HG02884 (cell line): ENCODE results near the gene PIGT.

Experiments used
- ATAC-seq: cut with Tn5 transposase; IDR thresholded peaks from one replicate; pipeline ENCODE4 v1.9.1; 2021; ENCODE audit warnings: mild to moderate bottlenecking, moderate library complexity; ENCODE audit not compliant: unreplicated experiment

PIGT gene

DNA sequence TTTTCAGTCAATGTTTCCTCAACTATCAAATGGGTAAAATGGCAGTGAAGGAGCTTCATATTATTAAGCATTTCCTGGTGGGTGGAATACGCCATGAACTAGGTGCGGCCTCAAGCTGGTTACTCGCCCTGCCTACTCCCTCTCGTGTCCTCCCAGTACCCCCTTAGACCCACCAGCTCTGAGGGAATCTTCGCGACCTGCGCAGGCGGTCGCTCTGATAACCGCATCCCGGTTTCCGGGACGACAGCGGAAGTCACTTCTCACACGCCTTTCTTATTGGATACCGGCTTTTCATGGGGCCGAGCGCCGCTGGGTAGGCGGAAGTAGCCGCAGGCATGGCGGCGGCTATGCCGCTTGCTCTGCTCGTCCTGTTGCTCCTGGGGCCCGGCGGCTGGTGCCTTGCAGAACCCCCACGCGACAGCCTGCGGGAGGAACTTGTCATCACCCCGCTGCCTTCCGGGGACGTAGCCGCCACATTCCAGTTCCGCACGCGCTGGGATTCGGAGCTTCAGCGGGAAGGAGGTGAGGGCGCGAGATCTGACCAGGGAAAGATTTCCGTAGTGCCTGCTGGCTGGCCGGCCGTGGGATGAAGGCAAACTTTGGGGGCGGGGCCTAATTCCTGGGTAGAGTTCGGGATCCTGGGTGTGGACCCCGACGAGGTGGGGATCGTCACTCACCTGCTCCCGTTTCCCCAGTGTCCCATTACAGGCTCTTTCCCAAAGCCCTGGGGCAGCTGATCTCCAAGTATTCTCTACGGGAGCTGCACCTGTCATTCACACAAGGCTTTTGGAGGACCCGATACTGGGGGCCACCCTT is at the start of gene PIGT:
TSS of gene PIGT (plus strand) at position 320 of the 816 bp plus-strand sequence. CDS start at position 336, 16 bp downstream.
- ATAC-seq = peak; percentile 73

DNA sequence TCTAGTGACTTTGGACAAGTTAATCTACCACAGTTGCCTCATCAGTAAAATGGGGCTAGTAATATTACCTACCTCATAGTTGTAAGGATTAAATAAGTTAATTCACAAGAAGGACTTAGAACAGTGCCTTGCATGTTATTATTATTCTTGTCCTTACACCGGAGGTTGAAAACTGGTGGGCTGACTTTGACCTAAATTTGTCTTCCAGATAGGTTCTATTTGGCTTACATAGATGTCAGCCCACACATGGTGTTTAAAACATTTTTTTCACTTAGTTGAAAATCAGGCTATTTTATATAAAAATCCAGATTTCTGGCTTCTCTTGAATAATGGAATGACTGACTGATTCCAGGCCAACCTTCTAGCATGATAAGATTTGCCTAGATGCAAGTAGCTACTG is 49.7 kb upstream of the PIGT start:
- no peak for ATAC-seq

DNA sequence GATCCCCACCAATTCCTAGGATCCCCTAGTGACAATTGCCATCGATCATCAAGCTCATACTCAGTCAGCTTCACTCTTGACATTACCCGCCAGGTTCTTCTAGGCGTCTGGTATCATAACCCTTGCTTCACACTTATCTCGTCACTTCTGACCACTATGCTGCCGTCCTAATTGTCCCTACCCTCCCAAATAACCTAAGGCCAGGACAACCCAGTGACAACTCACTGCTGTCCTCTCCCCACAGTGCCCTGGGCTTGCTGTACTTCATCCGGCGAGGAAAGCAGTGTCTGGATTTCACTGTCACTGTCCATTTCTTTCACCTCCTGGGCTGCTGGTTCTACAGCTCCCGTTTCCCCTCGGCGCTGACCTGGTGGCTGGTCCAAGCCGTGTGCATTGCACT is 49.3 kb upstream of the PIGT start:
- ATAC-seq = no peak

DNA sequence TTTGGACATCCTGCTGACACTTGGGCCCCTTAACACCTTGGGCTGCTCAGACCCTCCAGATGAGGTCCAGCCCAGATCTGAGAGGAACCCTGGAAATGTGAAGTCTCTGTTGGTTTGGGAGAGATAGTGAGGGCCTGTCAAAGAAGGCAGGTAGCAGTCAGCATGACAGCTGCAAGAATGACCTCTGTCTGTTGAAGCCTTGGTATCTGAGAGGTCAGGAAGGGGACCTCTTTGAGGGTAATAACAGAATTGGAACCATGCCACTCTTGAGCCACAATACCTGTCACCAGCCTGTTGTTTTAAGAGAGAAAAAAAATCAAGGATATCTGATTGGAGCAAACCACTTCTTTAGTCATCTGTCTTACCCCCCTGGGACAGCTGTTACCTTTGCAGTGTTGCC is 48.8 kb upstream of the PIGT start:
- ATAC-seq = no peak

DNA sequence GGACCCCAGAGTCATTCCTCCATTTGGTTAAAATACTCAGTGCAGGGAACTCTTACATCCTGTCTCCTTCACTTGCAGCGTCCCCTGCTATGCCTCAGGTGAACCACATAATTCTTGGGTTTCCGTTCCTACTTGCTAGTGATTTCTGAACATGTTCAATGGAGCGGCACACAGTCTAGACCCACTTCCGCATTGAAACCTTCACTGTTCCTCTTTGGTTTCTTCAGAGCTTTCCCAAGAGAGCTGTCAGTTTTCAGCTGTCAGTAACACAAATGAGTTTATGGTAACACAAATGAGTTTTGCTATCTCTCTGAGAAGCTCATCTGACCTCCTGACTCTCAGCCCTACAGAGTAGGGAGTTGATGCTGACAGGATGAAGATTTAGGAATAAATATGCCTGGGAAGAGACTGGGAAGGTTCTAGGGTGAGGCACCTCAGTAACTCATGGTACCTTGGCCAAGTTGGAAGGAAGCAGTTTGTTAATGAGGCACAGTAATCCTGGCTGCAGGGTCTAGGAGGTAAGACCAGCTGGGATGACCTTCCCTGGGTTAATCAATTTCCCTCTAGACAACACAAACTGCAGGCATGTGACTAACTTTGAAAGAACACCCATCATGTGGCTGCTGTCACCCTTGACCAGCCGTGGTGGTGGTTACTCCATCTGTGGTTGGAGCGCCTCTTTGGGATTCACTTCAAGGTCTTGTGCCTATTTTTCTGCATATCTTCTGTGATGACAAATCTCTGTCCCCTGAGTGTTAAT is 47.5 kb upstream of the PIGT start:
- peak; percentile 88 for ATAC-seq

DNA sequence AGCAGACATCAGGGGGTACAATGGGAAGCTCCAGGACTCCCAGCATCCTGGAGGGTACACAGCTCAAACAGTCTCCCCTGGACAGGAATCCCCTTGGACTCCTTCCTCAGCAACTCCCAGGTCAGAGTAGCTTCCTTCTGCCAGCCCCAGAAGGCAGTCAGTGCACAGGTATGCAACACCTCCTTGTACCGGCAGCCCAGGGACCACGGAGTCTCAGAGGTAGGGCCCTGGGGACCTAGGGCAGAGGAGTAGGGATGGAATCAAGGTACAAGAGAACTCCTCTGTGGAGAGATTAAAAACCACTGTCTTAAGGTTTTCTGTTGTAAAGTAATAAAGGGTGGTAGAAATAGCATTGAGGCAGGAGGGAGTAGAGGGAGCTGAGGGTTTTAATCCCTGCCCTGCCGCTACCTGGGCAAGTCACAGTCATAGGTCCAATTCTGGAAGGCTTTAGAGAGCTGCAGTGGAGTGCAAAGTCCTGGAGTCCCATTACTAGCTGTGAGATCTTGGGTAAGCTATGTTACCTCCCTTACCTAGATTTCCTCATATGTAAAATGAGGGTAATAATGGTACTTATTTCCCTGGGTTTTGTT is 45.3 kb upstream of the PIGT start:
- ATAC-seq = no peak

DNA sequence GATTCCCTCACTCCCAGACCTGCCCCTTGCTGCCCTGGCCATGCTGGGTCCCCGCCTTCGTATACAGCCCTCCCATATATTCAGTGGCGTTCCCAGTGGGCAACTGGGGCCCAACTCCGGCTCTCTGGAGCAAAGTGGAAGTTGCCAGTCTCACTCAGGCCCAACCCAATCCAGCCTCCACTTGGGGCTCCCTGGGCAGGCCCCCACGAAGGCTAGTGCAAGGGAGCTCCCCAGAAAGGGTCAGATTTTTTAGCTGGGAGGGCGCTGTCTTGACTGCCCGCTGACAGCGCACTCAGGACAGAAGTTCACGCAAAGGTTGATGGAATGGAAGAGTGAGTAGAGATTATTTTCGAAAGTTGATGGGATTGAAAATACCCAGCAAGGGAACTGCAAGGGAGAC is 43.7 kb upstream of the PIGT start:
- ATAC-seq = no peak

DNA sequence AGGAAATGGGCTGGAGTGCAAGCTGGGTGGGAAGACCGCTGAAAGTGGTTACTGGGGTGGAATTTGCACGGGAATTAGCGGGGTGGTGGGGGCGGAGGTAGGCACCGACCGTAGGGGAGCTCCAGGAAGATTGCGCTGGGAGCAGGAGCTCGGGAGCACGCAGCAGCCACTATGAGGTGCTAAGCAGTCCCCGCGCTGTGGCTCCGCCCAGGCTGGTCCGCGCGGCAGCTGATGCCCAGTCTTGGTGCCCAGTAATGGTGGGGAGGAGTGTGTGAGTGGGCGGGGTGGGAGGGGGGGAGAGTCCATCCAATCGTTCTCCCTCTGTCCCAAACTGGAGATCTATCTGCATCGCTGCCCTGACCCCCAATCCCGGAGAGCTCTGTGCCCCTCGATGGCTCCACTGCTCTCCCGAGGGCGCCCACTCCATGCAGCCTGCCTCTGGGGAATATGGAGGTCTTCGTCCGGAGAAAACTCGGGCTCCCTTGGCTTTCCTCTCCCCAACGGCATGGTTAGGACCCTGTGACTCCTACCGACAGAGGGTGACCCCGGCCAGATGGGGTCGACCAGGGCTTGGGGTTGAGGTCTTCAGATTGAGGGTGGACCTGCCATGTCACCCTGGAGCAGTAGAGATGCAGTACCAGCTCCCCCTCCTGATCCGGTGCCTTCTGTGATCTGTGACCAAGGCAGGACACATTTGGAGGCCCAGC is 43.1 kb upstream of the PIGT start:
- ATAC-seq = no peak

DNA sequence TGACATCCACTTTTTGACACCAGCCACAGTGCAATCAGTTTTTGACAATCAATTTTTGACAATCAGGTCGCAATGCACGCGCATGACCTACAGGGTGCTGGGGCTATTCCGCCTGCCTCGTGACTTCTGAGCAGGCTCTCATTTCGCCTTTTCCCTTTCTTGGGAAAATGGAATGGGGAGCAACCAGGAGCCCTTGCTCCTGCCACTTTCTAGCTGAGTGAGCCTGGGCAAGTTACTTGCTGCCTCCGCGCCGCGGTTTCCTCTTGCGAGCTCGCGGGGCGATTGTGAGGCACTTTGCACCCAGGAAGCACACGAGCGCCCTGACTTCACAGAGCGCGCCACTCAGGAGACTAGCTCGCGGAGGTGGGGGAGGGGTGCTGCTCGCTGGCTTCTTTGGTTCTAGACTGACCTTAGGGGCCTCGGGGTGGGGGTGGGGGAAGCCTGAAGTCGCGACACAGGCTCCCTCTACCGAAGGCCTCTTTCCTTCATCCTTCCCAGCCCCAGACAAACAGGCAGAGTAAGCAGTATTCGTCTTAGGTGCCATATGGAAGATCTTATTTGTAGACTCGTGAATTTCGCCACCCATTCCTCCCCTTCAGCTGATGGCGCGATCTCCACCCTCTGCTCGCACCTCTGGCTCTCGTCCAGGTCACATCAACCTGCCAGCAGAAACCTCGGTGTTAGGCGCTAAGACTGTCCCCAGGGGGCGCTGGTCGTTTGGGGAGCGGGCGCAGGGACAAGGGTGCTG is 42.4 kb upstream of the PIGT start:
- ATAC-seq = peak; percentile 59

DNA sequence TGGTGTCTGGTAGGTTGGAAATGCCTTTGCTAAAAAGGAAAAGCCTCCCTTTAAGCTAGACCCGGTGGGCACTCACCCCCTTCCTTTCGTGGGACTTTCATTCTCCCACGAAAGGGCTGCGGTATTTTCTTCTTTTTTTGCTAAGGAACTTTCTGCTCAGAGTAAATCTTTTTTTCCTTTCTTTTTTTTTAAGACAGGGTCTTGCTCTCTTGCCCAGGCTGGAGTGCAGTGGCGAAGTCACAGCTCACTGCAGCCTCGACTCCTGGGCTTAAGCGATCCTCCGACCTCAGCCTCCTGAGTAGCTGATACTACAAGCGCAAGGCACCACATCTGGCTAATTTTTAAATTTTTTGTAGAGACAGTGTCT is 41.9 kb upstream of the PIGT start:
- ATAC-seq = no peak

DNA sequence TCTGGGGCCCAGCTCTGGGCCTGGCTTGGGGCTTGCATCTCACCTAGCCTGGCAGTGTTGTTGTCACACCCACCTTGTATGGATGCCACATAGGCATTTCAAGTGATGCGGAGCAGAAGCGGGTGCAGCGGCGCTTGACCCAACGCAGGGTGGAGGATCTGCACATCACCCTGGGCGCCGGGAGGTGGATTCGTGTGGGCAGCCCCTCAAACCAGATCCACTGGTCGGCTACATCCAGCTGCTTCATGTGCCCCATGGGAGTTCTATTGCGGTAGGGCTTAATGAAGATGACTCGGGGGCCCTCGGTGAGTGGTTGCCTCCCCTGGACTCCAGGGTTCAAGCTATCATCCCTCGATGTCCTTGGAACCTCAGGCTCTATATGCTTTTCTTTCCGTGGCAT is 41.0 kb upstream of the PIGT start:
- no peak for ATAC-seq

DNA sequence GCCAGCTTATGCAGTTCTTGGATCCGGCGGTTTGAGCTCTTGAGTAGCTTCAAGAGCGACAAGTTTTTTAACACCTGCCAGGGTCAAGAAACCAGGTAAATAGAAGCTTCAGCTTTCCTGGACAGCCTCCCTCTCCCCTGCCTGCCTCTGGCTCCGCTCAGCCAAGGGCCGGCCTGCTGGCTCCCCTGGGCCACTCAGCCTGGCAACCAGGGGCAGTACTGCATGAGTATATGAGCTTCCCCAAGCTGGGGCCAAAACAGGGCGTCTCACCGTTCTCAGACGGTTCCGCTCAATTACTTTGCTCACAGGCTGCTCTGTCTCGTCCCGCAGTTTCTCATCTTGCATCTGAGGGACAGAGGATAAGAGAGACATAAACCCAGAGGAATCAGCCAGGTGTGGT is 38.7 kb upstream of the PIGT start:
- no peak for ATAC-seq

DNA sequence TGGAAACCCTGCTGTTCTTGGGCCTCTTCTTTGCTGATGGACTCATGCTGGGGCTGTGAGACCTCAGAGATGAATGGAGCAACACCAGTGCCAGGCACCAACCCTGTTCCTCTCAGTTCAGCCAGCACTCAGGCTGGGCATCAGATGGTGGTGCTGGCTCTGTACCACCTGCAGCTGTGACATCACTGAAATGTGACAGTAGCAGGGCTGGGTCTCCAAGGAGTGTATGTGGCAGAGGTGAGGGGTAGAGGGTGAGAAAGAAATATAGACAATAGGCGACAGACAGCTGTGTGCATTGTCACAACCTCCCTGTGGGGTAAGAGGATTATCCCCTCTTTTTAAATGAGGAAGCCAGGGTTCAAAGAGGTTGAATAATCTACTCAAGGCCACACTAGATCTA is 37.8 kb upstream of the PIGT start, which contains the start of gene TP53TG5:
TSS of gene TP53TG5 (minus strand) at position 135 of the 400 bp plus-strand sequence. CDS start at position 46, 89 bp downstream.
- ATAC-seq = no peak

DNA sequence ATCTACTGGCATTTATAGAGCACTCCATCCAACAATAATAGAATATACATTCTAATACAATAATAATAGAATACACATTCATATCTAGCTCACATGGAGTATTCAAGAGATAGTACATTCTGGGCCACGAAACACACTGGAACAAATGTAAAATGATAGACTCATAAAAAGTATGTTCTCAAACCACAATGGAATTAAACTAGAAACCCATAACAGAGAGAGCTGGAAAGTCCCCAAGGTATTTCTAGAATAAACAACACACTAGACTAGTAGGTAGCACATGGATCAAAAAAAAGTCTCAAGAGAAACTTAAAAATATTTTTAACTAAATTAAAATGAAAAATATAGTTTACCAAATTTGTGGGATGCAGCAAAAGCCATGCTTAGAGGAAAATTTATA is 28.7 kb upstream of the PIGT start:
- ATAC-seq = no peak

DNA sequence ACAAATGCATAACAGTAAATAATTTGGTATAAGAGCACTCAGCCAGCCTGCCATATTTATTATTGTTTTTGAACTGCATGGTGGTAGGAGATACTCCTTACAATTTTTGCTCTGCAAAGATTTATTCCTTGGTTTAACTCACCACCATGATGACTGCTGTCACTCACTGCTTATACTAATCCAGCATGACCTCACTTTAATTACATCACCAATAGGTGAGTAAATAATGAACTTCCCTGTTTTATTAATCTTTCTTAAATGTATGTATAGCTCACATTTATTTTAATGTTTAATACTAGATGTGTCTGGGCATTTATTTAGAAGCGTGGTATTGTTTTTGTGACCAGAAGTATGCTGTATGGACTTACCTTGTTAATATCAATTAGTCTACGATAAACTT is 25.0 kb upstream of the PIGT start:
- ATAC-seq = no peak

DNA sequence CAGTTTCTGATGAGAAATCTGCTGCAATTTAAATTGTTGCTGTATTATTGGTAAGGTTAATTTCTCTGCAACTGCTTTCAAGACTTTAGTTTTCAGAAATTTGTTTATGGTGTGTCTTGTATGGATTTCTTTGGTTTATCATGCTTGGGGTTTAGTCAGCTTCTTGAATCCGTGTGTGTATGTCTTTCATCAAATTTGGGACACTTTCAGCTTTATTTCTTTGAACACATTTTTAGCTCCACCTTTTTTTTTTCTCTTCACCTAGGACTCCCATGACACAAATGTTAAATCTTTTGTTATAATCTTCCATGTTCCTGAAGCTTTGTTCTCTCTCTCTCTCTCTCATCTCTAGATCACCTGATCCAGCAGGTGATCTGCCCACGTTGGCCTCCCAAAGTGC is 24.4 kb upstream of the PIGT start:
- ATAC-seq = no peak

DNA sequence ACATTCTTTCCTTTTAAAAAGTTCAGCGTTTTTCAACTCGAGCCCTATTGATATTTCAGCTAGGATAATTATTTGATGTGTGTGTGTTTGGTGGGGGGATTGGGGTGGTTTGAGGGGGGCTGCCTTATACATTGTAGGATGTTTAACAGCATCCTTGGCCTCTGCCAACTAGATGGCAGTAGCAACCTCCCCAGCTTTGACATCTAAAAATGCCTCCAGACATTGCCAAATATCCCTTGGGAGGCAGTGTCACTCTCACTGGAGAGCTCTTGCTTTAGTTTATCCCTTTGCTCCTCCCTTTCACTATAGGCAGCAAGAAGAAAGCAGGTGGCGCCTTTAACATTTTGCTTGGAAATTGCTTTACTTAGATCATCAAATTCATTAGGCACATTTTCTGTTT is 23.2 kb upstream of the PIGT start:
- no peak for ATAC-seq

DNA sequence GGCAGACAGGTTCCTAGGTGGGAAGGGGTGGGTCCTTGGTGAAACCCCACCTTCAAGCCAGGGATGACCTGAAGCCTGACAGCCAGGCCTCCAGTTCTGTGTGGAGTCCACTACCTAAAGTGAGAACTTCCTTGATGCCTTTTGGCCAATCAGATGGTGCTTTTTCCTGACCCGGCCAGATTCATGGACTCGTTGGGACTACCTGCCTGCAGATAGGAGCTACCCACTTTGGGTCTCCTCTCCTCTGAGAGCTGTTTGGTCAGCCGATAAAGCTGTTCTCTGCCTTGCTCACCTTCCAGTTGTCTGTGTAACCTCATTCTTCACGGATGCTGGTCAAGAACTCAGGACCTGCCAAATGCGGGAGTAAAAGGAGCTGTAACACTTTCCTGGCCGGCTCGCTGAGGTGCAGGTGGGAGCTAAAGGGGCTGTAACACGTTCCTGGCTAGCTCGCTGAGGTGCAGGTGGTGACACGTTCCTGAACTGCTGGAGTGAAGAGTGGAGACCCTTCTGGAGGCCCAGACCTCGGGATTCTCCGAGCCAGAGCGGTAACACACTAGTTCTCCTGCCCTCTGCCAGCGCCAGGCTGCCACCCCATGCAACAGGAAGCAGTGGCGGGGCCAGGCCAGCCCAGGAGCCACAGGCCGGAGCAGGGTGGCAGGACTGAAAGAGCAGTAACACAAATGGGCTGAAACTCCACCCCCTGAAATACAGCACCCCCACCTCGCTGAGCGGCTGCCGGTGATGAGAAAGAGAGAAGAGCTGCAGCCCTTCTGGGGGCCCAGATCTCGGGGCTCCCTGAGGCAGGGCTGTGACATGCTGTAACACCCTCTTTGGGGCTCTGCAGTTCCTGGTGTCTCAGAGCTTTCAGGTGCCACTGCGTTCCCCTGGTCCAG is 21.5 kb upstream of the PIGT start:
- ATAC-seq = no peak

DNA sequence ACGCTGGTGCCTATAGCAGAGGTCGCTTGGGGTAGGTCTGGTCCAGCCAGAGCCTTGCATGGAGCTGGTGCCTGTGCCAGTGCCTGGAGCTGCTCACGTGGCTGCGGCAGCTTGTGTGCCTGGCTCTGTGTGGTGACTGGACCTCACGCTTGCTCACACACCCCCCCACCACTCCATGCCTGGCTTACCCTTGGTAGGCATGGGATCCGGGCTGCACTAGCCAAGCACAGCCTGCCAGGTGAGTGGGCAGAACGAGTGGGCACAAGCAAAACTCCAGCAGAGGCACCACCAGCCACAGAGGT is 20.9 kb upstream of the PIGT start:
- ATAC-seq = no peak

DNA sequence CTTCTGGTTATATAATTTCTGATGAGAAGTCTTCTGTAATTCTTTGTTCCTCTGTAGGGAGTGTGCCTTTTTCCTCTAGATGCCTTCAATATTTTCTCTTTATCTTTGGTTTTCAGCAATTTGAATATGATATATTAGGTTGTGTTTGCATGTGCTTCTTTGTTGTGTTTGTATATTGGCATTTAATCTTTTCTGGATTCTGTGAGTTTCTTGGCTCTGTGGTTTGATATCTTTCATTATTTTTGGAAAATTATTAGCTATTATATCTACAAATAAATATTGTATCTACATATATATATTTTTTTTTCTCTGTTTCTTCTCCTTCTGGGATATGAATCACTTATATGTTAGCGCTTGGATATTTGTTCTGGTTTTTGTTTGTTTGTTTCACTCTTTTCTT is 16.9 kb upstream of the PIGT start:
- ATAC-seq = no peak
